Activated CD4-positive, alpha-beta T cell treated with anti-CD3 and anti-CD28 coated beads, Interleukin-2, amount 50 U/mL, for 48 hours (primary cell): ENCODE results near the gene IMMP2L.
"Not testable (repeated sequence)": the region's sequence is repeated elsewhere in the genome, so short reads cannot be mapped to it uniquely, and the experiment has no call there.

Experiments used
- DNase-seq, 2 experiments: peaks; one replicate each; pipeline ENCODE4 v3.0.0-alpha.2; 2020

IMMP2L gene

GRCh38 chr7:111251365-111251764 lies 310.9 kb downstream of the IMMP2L start:
- not testable (repeated sequence) for DNase-seq

- not testable (repeated sequence) for DNase-seq
Observed at GRCh38 chr7:111249807-111250206, 312.5 kb downstream of the IMMP2L start.

GRCh38 chr7:111242141-111242755 lies 320.0 kb downstream of the IMMP2L start:
- DNase-seq: no peak

- DNase-seq: no peak
Observed at GRCh38 chr7:111240371-111240770, 321.9 kb downstream of the IMMP2L start.

- no peak for DNase-seq
Observed at GRCh38 chr7:111239437-111239836, 322.9 kb downstream of the IMMP2L start.

- DNase-seq: no peak
Observed at GRCh38 chr7:111238886-111239285, 323.4 kb downstream of the IMMP2L start.

GRCh38 chr7:111235709-111236108 lies 326.6 kb downstream of the IMMP2L start:
- no peak for DNase-seq

- no peak for DNase-seq
Observed at GRCh38 chr7:111232249-111233084, 329.8 kb downstream of the IMMP2L start.

- DNase-seq: no peak
Observed at GRCh38 chr7:111229916-111230315, 332.4 kb downstream of the IMMP2L start.

- DNase-seq: no peak
Observed at GRCh38 chr7:111229181-111229740, 333.0 kb downstream of the IMMP2L start.

- no peak for DNase-seq
Observed at GRCh38 chr7:111228437-111228836, 333.9 kb downstream of the IMMP2L start.

- no peak for DNase-seq
Observed at GRCh38 chr7:111226800-111227199, 335.5 kb downstream of the IMMP2L start.

GRCh38 chr7:111224354-111225231 lies 337.7 kb downstream of the IMMP2L start:
- DNase-seq: no peak

- no peak for DNase-seq
Observed at GRCh38 chr7:111223802-111224253, 338.5 kb downstream of the IMMP2L start.

- no peak for DNase-seq
Observed at GRCh38 chr7:111215550-111215949, 346.7 kb downstream of the IMMP2L start.

- DNase-seq: no peak
Observed at GRCh38 chr7:111212857-111213523, 349.3 kb downstream of the IMMP2L start.

- DNase-seq: no peak
Observed at GRCh38 chr7:111210996-111211395, 351.3 kb downstream of the IMMP2L start.

- DNase-seq: no peak
Observed at GRCh38 chr7:111210043-111210442, 352.2 kb downstream of the IMMP2L start.

- no peak for DNase-seq
Observed at GRCh38 chr7:111205251-111205650, 357.0 kb downstream of the IMMP2L start.

- no peak for DNase-seq
Observed at GRCh38 chr7:111202321-111202720, 360.0 kb downstream of the IMMP2L start.

GRCh38 chr7:111199643-111200042 lies 362.6 kb downstream of the IMMP2L start:
- no peak for DNase-seq

GRCh38 chr7:111198255-111198654 lies 364.0 kb downstream of the IMMP2L start:
- peak in 1 of 2 experiments; percentile 6 for DNase-seq
